Measurements from ENCODE around the gene AZI2. TPM values are rescaled to one million over a fixed set of nuclear protein-coding genes. Genes with fewer than 3 reads are reported as not detected.

Gene AZI2
- total RNA-seq, 1 experiment from 2014 or later, result 31.3 TPM

DNA sequence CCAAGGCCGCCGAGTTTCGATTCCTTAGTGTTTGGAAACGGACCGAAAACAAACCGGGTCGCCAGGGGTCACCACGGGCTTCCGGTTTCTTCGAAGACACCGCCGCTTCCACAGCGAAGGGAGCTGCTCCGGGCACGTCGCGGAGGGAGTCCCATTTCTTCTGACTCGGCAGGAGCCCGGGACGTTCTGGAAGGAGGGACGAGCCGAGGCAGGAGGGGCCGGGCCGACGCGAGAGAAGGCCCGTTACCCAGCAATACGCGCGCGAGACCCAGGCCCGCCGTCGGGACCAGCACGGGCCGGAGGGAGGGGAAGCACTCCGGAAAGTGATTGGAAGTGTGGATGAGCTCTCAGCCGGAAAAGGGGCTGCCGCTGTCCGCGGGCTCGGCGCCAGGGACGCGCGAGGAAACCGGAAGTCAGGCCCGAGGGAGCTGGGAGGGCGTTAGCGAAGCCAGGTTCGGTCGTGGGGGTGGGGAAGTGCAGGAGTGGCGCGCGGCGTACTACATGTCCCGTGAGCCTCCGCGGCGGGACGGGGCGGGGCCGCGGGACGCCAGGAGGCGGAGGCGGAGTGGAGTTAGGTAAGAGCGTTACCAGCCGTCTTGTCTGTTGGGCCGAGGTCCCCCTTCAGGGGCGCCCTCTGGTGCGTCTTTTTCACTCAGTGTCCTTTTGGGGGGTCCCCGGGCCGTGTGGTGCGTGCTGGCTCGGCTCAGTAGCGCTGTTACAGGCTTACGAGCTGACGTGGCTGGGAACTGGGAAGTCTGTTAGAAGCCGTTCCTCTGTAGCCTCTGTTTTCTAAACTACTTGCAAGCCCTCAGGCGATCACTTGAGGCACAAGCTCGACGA is at the start of gene AZI2, which contains the start of gene ZCWPW2 (continued):
- TF ChIP-seq, protein P1, sequence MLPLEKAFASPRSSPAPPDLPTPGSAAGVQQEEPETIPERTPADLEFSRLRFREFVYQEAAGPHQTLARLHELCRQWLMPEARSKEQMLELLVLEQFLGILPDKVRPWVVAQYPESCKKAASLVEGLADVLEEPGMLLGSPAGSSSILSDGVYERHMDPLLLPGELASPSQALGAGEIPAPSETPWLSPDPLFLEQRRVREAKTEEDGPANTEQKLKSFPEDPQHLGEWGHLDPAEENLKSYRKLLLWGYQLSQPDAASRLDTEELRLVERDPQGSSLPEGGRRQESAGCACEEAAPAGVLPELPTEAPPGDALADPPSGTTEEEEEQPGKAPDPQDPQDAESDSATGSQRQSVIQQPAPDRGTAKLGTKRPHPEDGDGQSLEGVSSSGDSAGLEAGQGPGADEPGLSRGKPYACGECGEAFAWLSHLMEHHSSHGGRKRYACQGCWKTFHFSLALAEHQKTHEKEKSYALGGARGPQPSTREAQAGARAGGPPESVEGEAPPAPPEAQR (CRISPR knock-in tag; IDR thresholded peaks at IDR 0.05), result no peak
- TF ChIP-seq ELF4 (CRISPR knock-in tag; IDR thresholded peaks at IDR 0.05; ENCODE audit: low read depth) (no peak), ZNF263 (CRISPR knock-in tag; IDR thresholded peaks at IDR 0.05; ENCODE audit: low read depth) (no peak), NFE2L1 (CRISPR knock-in tag; IDR thresholded peaks at IDR 0.05) (peak; percentile 38; the same call in 1 of the 2 replicates), ETV6 (CRISPR knock-in tag; IDR thresholded peaks at IDR 0.05) (peak; percentile 85), OVOL2 (CRISPR knock-in tag; IDR thresholded peaks at IDR 0.05; ENCODE audit: borderline replicate concordance) (no peak), ZNF232 (CRISPR knock-in tag; IDR thresholded peaks at IDR 0.05) (peak; percentile 62; the same call in 1 of the 2 replicates), JUN (CRISPR knock-in tag; IDR thresholded peaks at IDR 0.05) (peak; percentile 19; the same call in 1 of the 2 replicates), ZBTB21 (CRISPR knock-in tag; IDR thresholded peaks at IDR 0.05; ENCODE audit: borderline replicate concordance) (no peak; the same call in 1 of the 2 replicates), ZNF121 (CRISPR knock-in tag; IDR thresholded peaks at IDR 0.05) (peak; percentile 37; the same call in 1 of the 2 replicates), TEAD1 (CRISPR knock-in tag; IDR thresholded peaks at IDR 0.05) (peak; percentile 16)
- TF ChIP-seq, protein P2, sequence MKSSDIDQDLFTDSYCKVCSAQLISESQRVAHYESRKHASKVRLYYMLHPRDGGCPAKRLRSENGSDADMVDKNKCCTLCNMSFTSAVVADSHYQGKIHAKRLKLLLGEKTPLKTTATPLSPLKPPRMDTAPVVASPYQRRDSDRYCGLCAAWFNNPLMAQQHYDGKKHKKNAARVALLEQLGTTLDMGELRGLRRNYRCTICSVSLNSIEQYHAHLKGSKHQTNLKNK (CRISPR knock-in tag; IDR thresholded peaks at IDR 0.05), result no peak
- TF ChIP-seq, protein P3, sequence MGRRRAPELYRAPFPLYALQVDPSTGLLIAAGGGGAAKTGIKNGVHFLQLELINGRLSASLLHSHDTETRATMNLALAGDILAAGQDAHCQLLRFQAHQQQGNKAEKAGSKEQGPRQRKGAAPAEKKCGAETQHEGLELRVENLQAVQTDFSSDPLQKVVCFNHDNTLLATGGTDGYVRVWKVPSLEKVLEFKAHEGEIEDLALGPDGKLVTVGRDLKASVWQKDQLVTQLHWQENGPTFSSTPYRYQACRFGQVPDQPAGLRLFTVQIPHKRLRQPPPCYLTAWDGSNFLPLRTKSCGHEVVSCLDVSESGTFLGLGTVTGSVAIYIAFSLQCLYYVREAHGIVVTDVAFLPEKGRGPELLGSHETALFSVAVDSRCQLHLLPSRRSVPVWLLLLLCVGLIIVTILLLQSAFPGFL (CRISPR knock-in tag; IDR thresholded peaks at IDR 0.05; ENCODE audit: borderline replicate concordance), result no peak
- TF ChIP-seq, protein P4, sequence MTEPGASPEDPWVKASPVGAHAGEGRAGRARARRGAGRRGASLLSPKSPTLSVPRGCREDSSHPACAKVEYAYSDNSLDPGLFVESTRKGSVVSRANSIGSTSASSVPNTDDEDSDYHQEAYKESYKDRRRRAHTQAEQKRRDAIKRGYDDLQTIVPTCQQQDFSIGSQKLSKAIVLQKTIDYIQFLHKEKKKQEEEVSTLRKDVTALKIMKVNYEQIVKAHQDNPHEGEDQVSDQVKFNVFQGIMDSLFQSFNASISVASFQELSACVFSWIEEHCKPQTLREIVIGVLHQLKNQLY (CRISPR knock-in tag; IDR thresholded peaks at IDR 0.05), result no peak
- TF ChIP-seq, protein P5, sequence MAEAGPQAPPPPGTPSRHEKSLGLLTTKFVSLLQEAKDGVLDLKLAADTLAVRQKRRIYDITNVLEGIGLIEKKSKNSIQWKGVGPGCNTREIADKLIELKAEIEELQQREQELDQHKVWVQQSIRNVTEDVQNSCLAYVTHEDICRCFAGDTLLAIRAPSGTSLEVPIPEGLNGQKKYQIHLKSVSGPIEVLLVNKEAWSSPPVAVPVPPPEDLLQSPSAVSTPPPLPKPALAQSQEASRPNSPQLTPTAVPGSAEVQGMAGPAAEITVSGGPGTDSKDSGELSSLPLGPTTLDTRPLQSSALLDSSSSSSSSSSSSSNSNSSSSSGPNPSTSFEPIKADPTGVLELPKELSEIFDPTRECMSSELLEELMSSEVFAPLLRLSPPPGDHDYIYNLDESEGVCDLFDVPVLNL (CRISPR knock-in tag; IDR thresholded peaks at IDR 0.05; ENCODE audit: borderline replicate concordance, low read depth), result no peak
- TF ChIP-seq, protein P6, sequence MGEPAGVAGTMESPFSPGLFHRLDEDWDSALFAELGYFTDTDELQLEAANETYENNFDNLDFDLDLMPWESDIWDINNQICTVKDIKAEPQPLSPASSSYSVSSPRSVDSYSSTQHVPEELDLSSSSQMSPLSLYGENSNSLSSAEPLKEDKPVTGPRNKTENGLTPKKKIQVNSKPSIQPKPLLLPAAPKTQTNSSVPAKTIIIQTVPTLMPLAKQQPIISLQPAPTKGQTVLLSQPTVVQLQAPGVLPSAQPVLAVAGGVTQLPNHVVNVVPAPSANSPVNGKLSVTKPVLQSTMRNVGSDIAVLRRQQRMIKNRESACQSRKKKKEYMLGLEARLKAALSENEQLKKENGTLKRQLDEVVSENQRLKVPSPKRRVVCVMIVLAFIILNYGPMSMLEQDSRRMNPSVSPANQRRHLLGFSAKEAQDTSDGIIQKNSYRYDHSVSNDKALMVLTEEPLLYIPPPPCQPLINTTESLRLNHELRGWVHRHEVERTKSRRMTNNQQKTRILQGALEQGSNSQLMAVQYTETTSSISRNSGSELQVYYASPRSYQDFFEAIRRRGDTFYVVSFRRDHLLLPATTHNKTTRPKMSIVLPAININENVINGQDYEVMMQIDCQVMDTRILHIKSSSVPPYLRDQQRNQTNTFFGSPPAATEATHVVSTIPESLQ (CRISPR knock-in tag; IDR thresholded peaks at IDR 0.05), result no peak
- TF ChIP-seq, protein P7, sequence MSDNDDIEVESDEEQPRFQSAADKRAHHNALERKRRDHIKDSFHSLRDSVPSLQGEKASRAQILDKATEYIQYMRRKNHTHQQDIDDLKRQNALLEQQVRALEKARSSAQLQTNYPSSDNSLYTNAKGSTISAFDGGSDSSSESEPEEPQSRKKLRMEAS (CRISPR knock-in tag; IDR thresholded peaks at IDR 0.05), result peak; percentile 56; the same call in 1 of the 2 replicates
- TF ChIP-seq, protein P8, sequence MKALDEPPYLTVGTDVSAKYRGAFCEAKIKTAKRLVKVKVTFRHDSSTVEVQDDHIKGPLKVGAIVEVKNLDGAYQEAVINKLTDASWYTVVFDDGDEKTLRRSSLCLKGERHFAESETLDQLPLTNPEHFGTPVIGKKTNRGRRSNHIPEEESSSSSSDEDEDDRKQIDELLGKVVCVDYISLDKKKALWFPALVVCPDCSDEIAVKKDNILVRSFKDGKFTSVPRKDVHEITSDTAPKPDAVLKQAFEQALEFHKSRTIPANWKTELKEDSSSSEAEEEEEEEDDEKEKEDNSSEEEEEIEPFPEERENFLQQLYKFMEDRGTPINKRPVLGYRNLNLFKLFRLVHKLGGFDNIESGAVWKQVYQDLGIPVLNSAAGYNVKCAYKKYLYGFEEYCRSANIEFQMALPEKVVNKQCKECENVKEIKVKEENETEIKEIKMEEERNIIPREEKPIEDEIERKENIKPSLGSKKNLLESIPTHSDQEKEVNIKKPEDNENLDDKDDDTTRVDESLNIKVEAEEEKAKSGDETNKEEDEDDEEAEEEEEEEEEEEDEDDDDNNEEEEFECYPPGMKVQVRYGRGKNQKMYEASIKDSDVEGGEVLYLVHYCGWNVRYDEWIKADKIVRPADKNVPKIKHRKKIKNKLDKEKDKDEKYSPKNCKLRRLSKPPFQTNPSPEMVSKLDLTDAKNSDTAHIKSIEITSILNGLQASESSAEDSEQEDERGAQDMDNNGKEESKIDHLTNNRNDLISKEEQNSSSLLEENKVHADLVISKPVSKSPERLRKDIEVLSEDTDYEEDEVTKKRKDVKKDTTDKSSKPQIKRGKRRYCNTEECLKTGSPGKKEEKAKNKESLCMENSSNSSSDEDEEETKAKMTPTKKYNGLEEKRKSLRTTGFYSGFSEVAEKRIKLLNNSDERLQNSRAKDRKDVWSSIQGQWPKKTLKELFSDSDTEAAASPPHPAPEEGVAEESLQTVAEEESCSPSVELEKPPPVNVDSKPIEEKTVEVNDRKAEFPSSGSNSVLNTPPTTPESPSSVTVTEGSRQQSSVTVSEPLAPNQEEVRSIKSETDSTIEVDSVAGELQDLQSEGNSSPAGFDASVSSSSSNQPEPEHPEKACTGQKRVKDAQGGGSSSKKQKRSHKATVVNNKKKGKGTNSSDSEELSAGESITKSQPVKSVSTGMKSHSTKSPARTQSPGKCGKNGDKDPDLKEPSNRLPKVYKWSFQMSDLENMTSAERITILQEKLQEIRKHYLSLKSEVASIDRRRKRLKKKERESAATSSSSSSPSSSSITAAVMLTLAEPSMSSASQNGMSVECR (CRISPR knock-in tag; IDR thresholded peaks at IDR 0.05; ENCODE audit: borderline replicate concordance), result no peak
- TF ChIP-seq, protein P9, sequence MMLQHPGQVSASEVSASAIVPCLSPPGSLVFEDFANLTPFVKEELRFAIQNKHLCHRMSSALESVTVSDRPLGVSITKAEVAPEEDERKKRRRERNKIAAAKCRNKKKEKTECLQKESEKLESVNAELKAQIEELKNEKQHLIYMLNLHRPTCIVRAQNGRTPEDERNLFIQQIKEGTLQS (CRISPR knock-in tag; conservative IDR thresholded peaks at IDR 0.05), result no peak
- TF ChIP-seq, protein P10, sequence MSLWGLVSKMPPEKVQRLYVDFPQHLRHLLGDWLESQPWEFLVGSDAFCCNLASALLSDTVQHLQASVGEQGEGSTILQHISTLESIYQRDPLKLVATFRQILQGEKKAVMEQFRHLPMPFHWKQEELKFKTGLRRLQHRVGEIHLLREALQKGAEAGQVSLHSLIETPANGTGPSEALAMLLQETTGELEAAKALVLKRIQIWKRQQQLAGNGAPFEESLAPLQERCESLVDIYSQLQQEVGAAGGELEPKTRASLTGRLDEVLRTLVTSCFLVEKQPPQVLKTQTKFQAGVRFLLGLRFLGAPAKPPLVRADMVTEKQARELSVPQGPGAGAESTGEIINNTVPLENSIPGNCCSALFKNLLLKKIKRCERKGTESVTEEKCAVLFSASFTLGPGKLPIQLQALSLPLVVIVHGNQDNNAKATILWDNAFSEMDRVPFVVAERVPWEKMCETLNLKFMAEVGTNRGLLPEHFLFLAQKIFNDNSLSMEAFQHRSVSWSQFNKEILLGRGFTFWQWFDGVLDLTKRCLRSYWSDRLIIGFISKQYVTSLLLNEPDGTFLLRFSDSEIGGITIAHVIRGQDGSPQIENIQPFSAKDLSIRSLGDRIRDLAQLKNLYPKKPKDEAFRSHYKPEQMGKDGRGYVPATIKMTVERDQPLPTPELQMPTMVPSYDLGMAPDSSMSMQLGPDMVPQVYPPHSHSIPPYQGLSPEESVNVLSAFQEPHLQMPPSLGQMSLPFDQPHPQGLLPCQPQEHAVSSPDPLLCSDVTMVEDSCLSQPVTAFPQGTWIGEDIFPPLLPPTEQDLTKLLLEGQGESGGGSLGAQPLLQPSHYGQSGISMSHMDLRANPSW (CRISPR knock-in tag; conservative IDR thresholded peaks at IDR 0.05; ENCODE audit: low read depth), result no peak
